ENCODE measurements around the gene NFE2L2.
"Not testable (repeated sequence)": the region's sequence is repeated elsewhere in the genome, so short reads cannot be mapped to it uniquely, and the experiment has no call there.

NFE2L2 gene

GRCh38 chr2:177232098-177232704 lies 32.3 kb downstream of the NFE2L2 start:
- no peak for DNase-seq

DNA sequence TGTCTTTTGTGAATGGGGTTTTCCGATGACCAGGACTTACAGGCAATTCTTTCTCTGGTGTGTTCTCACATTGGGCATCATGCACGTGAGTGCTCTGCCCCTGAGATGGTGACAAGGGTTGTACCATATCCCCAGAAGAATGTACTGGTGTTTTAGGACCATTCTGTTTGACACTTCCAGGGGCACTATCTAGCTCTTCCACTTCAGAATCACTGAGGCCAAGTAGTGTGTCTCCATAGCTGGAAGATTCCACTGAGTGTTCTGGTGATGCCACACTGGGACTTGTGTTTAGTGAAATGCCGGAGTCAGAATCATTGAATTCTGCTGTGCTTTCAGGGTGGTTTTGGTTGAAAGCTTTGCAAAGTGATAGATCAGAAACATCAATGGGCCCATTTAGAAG lies 33.3 kb downstream of the NFE2L2 start:
- no peak for DNase-seq

DNA sequence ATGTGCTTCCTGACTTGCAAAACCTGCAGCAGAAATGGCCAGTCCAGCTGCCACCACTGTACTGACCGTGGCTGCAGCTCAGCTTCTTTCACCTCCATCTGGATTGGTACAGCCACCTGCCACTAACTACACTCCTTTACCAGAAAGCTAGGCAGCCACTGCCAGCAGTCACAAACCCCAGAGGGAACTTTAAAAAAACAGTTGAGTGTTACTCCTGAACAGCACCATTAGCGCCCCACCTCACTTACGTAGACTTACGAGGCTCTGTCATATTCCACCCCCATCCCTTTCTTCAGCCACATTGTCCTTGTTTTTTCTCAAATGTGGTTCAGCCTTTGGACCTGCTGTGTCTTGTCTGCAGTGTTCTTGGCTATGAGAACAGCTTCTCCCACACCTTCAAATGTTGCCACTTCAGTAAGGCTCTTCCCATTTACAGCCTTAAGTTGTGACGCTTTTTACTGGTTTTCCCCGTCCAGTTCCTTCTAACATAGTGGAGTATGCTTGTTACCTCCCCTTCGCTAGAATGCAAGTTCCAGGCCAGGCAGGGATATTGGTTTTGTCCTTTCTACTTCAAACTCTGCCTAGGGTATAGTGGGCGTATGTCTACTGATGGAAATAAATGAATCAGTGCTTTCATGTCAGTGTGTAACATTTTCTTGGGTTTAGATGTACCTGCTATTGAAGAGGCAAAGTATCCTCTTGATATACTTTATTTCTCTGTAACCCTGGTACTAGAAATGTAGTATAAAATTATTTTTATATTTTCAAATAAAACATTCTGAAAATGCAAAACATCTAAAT lies 34.9 kb downstream of the NFE2L2 start:
- DNase-seq = no peak

DNA sequence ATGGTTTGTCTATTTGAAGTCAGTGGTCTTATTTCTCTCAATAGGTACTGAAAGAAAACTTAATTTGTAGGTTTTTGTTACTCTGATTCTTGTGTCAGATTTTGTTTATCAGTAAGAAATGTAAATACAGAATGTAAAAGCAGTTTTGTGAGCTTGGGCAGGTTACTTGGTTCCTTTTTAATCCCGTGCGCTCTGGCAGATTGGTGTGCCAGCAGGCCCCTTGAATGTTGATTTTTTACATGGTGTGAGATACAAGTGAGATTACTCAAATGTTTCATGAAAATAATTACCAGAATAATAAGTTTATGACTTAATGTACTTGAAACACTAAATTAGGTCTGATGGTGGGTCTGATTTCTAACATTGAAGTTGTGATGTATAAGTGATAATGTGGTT lies 38.6 kb downstream of the NFE2L2 start:
- no peak for DNase-seq

GRCh38 chr2:177223436-177223835 lies 41.1 kb downstream of the NFE2L2 start:
- not testable (repeated sequence) for DNase-seq

- DNase-seq = no peak
Measured at GRCh38 chr2:177221970-177222369, 42.6 kb downstream of the NFE2L2 start.

DNA sequence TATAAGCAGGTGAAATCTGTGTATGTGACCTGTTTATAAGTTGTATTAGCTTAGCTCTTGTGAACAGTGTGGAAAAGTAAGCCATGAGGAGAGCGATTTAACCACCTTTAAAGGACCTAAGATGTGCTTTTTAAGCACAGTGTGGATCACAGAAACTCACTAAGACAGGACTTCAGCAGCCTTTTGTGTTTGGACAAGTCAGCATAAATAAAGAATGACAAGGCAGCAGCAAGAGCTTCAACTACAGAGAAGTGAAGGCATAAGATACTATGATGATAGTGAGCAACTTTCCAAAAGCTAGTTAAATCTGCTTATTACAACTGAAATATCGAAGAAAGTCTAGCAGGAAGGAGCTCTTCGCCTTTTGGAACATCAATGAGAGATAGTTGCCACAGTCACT lies 43.0 kb downstream of the NFE2L2 start:
- no peak for DNase-seq

DNA sequence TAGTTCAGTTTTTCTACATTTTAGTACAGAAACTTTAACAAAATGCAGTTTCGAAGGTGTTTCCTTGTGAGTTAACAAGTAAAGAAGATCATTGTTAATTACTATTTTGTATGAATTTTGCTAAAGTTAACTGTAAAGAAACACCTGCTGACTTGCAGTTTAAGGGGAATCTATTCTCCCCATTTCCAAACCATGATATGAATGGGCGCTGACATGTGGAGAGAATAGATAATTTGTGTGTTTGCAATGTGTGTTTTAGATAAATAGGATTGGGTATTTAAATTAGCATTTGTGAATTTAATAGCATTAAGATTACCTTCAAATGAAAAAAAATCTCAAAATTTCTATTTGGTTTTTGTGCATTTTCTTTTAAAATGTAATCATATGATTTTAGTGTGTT lies 44.7 kb downstream of the NFE2L2 start:
- DNase-seq = not testable (repeated sequence)

DNA sequence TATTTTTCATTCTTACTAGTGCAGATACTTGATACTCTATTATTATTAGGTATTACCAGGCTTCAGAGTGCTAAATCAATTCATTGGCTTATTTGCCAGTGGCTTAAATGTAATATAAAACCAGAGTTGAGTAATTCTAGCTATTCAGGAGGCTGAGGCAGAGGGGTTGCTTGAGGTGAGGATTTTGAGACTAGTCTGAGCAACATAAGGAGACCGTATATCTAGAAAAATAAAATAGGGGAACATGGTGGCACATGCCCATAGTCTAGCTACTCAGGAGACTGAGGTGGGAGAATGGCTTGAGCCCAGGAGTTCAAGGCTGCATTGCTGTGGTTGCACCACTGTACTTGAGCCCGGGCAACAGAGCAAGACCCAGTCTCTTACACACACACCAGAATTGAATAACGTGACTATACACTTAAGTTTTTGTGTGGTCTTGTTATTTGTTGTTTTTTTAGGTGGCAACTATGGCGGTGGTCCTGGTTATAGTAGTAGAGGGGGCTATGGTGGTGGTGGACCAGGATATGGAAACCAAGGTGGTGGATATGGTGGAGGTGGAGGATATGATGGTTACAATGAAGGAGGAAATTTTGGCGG lies 47.2 kb downstream of the NFE2L2 start:
- no peak for DNase-seq

- DNase-seq = peak; percentile 92 to 93
Measured at GRCh38 chr2:177212891-177213856, 51.4 kb downstream of the NFE2L2 start.

DNA sequence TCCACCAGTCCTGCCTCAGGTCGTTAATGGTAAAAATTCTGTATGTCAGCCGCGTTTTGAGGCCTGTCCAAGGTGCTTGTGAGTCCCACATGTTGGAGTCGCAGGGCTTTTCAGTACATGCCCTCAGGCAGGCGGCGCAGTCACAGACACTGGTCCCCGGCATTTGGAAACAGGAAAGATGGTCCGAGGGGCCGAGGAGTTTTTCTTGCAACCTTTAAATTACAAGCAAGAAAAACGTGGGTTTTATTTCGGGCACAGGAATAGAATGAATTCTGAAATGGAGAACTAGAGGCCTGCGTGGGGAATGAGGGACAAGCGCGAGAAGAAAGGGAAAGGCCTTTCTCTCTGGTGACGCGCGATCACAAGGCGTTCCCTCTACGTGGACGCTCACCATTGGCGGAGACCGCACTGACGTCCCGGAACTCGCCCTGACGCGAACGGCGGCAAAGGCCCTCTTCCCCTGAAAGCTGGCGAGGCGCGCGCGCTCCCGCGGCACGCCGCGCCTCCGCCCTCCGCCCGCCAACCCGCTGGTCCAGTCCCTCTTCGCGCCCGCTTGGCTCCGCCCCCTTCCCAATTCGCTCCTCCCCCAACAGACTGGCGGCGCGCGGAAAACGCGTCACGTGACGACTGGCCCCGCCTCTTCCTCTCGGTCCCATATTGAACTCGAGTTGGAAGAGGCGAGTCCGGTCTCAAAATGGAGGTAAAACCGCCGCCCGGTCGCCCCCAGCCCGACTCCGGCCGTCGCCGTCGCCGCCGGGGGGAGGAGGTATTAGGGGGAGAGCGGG lies 52.2 kb downstream of the NFE2L2 start, which contains the start of gene HNRNPA3:
HNRNPA3 (plus strand) TSS at position 689 of the 785 bp plus-strand sequence; CDS start at position 695, 6 bp downstream.
- DNase-seq = peak; percentile 99

- no peak for DNase-seq
Measured at GRCh38 chr2:177211576-177212105, 52.9 kb downstream of the NFE2L2 start.

- no peak for DNase-seq
Measured at GRCh38 chr2:177211169-177211568, 53.4 kb downstream of the NFE2L2 start.

DNA sequence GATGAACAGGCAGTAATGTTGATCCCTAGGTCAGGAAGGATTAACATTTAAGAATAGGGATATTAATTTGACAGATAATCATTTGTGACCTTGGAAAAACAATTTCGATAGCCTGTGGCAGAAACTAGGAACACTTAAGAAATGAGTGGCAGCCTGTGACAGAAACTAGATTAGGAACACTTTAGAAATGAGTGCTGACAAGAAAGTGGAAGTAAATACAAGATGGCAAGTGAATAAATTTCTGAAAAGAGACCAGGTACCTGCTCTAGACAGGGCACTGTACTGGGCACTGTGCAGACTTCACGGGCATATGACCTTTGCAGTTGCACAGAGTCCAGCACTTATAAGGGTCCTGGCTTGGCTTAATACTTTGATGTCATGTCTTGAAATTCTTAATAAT lies 57.4 kb downstream of the NFE2L2 start:
- DNase-seq = no peak

- no peak for DNase-seq
Measured at GRCh38 chr2:177204417-177204816, 60.1 kb downstream of the NFE2L2 start.

- no peak for DNase-seq
Measured at GRCh38 chr2:177201919-177202346, 62.6 kb downstream of the NFE2L2 start.

GRCh38 chr2:177200419-177200818 lies 64.1 kb downstream of the NFE2L2 start:
- DNase-seq = not testable (repeated sequence)

- no peak for DNase-seq
Measured at GRCh38 chr2:177195194-177195593, 69.3 kb downstream of the NFE2L2 start.

GRCh38 chr2:177193240-177193639 lies 71.3 kb downstream of the NFE2L2 start:
- DNase-seq = no peak

GRCh38 chr2:177192788-177193187 lies 71.7 kb downstream of the NFE2L2 start:
- no peak for DNase-seq

DNA sequence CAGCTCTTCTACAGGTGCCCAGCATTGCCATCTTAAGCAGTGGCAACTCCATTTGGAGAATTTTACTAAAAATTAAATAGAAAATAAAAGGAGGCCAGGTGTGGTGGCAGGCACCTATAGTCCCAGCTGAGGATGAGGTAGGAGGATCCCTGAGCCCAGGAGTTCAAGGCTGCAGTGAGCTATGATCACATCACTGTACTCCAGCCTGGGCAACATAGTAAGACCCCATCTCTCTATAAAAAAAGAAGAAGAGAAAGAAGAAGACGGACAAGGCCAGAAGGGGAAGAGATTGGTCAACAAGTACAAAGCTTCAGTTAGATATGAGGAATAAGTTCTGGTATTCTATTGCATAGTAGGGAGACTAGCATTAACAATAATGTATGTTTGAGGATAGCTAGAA lies 73.6 kb downstream of the NFE2L2 start:
- no peak for DNase-seq
